Colonic mucosa (tissue), 4 donors: Measurements from ENCODE around the gene SMYD1. TPM values are rescaled to one million over a fixed set of nuclear protein-coding genes. Genes with fewer than 3 reads are reported as not detected.

ENCODE experiments used
- DNase-seq: peaks from one replicate; pipeline ENCODE4 v3.0.0-alpha.2; 2020
- H3K27ac ChIP-seq: fragments of 200-600 bp; one replicate; pipeline ENCODE4 v1.8.0; 2021
- H3K27me3 ChIP-seq: fragments of 200-600 bp; one replicate; pipeline ENCODE4 v1.8.0; 2021
- H3K36me3 ChIP-seq: fragments of 200-600 bp; one replicate; pipeline ENCODE4 v1.8.0; 2021
- H3K4me1 ChIP-seq: fragments of 200-600 bp; one replicate; pipeline ENCODE4 v1.8.0; 2021; ENCODE audit warnings: mild to moderate bottlenecking
- H3K4me3 ChIP-seq: fragments of 200-600 bp; one replicate; pipeline ENCODE4 v1.8.0; 2021
- H3K9ac ChIP-seq, 2 donors: one replicate each; pipeline ENCODE4 v1.7.0; 2013; ENCODE audit warnings: control low read depth in 2 of 2, low read depth in 2 of 2, low read length in 2 of 2
- H3K9me3 ChIP-seq: fragments of 200-600 bp; one replicate; pipeline ENCODE4 v1.8.0; 2021
- CTCF ChIP-seq: fragments of 200-600 bp; IDR thresholded peaks from one replicate; pipeline ENCODE4 v1.8.0; 2022; ENCODE audit warnings: antibody characterized with exemption, mild to moderate bottlenecking
- intact Hi-C: fragments of 100-400 bp; cut with DNase I; formaldehyde crosslinking; loops from one replicate; pipeline ENCODE4 v1.14.1; 2022
- total RNA-seq, 2 donors: library from RNA; stranded (reverse); fragmentation: NEBNext Ultra II Directional in 1 of 2; extraction: Animal tissue kit (Norgen Biotek cat#: 25700) in 1 of 2; gene quantifications; one replicate each; pipeline ENCODE4 v1.2.1, GENCODE V29; 2021
- donor health status: healthy.
- donor health status: DM: no; HTN: no; CAD: no.
- donor health status: DM: no; HTN: no; CAD: no.

The SMYD1 gene
- total RNA-seq, 2 donors from 2014 or later: 1.9 TPM; not detected in 1

- Histone ChIP-seq H3K4me1 (no peaks in the 10 kb centered on the region), H3K27me3 (no peaks in the 10 kb centered on the region), H3K36me3 (no peaks in the 10 kb centered on the region), H3K9me3 (no peaks in the 10 kb centered on the region), H3K27ac (no peak overlapping the region), H3K4me3 (no peak overlapping the region), H3K9ac (no peak overlapping the region)
- no peak for TF ChIP-seq CTCF
- no peak for DNase-seq
- intact Hi-C loops: no loop called here
These were observed 29.1 kb downstream of the SMYD1 start for GRCh38 chr2:88096708-88097107.

GRCh38 chr2:88097192-88097591 lies 29.6 kb downstream of the SMYD1 start:
- no peak overlapping the region for H3K27ac ChIP-seq
- H3K4me3 ChIP-seq: no peak overlapping the region
- H3K9me3 ChIP-seq: no peaks in the 10 kb centered on the region
- intact Hi-C loops: no loop called here
- no peaks in the 10 kb centered on the region for H3K27me3 ChIP-seq
- TF ChIP-seq CTCF: no peak
- H3K4me1 ChIP-seq: no peaks in the 10 kb centered on the region
- H3K36me3 ChIP-seq: no peaks in the 10 kb centered on the region
- H3K9ac ChIP-seq: no peak overlapping the region
- DNase-seq: no peak

GRCh38 chr2:88097891-88098557 lies 30.4 kb downstream of the SMYD1 start:
- Histone ChIP-seq H3K27ac (no peak overlapping the region), H3K4me3 (no peak overlapping the region), H3K9ac (no peak overlapping the region), H3K36me3 (no peaks in the 10 kb centered on the region), H3K4me1 (no peaks in the 10 kb centered on the region), H3K9me3 (no peaks in the 10 kb centered on the region), H3K27me3 (no peaks in the 10 kb centered on the region)
- TF ChIP-seq CTCF: no peak
- intact Hi-C loops: no loop called here
- DNase-seq: no peak

GRCh38 chr2:88098558-88098900 lies 30.9 kb downstream of the SMYD1 start:
- no peaks in the 10 kb centered on the region for H3K27me3 ChIP-seq
- intact Hi-C loops: no loop called here
- H3K27ac ChIP-seq: no peak overlapping the region
- no peak for DNase-seq
- H3K9ac ChIP-seq: no peak overlapping the region
- no peaks in the 10 kb centered on the region for H3K36me3 ChIP-seq
- no peak for TF ChIP-seq CTCF
- no peak overlapping the region for H3K4me3 ChIP-seq
- no peaks in the 10 kb centered on the region for H3K4me1 ChIP-seq
- H3K9me3 ChIP-seq: no peaks in the 10 kb centered on the region

GRCh38 chr2:88099798-88100488 lies 32.3 kb downstream of the SMYD1 start:
- Histone ChIP-seq H3K36me3 (no peaks in the 10 kb centered on the region), H3K27me3 (no peaks in the 10 kb centered on the region), H3K4me3 (no peak overlapping the region), H3K27ac (no peak overlapping the region), H3K9ac (no peak overlapping the region), H3K9me3 (no peaks in the 10 kb centered on the region), H3K4me1 (no peaks in the 10 kb centered on the region)
- intact Hi-C loops: no loop called here
- no peak for TF ChIP-seq CTCF
- no peak for DNase-seq
